Neutrophil (primary cell): ENCODE data around the gene BMPR1A.
A peak's percentile ranks its signal among the peaks of the same experiment; 100 is the strongest.

Experiments used
- H3K27ac ChIP-seq: fragments of 200-600 bp; sonication (generic); 2 replicates; pipeline ENCODE4 v1.5.1; 2016; ENCODE audit warnings: mild to moderate bottlenecking, moderate library complexity
- H3K27me3 ChIP-seq: fragments of 200-600 bp; sonication (generic); 2 replicates; pipeline ENCODE4 v1.6.0; 2016; ENCODE audit warnings: mild to moderate bottlenecking
- H3K36me3 ChIP-seq: fragments of 200-600 bp; sonication (generic); 2 replicates; pipeline ENCODE4 v1.5.1; 2017
- H3K4me1 ChIP-seq, 2 experiments: fragments of 200-600 bp in 1 of 2; sonication (generic) in 1 of 2; 1 replicate in 1 of 2; 2 replicates in 1 of 2; pipeline versions ENCODE4 v1.5.1 to v1.6.1; 2013 to 2016; ENCODE audit warnings: low read depth in 1 of 2, low read length in 1 of 2, mild to moderate bottlenecking in 1 of 2, moderate library complexity in 1 of 2; ENCODE audit not compliant: control insufficient read depth in 1 of 2, insufficient read depth in 1 of 2
- H3K4me3 ChIP-seq, 2 experiments: fragments of 200-600 bp in 1 of 2; sonication (generic) in 1 of 2; 1 replicate in 1 of 2; 2 replicates in 1 of 2; pipeline ENCODE4 v1.5.1; 2013 to 2016; ENCODE audit warnings: low read depth in 1 of 2, low read length in 1 of 2, mild to moderate bottlenecking in 1 of 2, moderate library complexity in 1 of 2
- H3K9me3 ChIP-seq: fragments of 200-600 bp; sonication (generic); 2 replicates; pipeline ENCODE4 v1.5.1; 2016
- TF ChIP-seq, protein P1 (sequence below): fragments of 200-600 bp; sonication (generic); IDR thresholded peaks from 2 replicates; pipeline ENCODE4 v1.5.1; 2016; ENCODE audit warnings: antibody characterized with exemption

The BMPR1A gene

GRCh38 chr10:86756511-86757112, at the start of gene BMPR1A:
Gene BMPR1A, plus strand, starts transcription at chr10:86756619. Its CDS starts 119,400 bp downstream, at chr10:86876019.
- Histone ChIP-seq H3K9me3 (no peaks in the 10 kb centered on the region), H3K4me1 (peaks cover 11 to 18% of the 10 kb centered on the region in 2 experiments), H3K27me3 (peaks cover 95% of the 10 kb centered on the region), H3K4me3 (peak within 1 kb of the TSS; percentile 43 to 62), H3K27ac (no peak within 1 kb of the TSS), H3K36me3 (no peaks in the 10 kb centered on the region)
- TF ChIP-seq, protein P1, sequence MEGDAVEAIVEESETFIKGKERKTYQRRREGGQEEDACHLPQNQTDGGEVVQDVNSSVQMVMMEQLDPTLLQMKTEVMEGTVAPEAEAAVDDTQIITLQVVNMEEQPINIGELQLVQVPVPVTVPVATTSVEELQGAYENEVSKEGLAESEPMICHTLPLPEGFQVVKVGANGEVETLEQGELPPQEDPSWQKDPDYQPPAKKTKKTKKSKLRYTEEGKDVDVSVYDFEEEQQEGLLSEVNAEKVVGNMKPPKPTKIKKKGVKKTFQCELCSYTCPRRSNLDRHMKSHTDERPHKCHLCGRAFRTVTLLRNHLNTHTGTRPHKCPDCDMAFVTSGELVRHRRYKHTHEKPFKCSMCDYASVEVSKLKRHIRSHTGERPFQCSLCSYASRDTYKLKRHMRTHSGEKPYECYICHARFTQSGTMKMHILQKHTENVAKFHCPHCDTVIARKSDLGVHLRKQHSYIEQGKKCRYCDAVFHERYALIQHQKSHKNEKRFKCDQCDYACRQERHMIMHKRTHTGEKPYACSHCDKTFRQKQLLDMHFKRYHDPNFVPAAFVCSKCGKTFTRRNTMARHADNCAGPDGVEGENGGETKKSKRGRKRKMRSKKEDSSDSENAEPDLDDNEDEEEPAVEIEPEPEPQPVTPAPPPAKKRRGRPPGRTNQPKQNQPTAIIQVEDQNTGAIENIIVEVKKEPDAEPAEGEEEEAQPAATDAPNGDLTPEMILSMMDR: no peak

DNA sequence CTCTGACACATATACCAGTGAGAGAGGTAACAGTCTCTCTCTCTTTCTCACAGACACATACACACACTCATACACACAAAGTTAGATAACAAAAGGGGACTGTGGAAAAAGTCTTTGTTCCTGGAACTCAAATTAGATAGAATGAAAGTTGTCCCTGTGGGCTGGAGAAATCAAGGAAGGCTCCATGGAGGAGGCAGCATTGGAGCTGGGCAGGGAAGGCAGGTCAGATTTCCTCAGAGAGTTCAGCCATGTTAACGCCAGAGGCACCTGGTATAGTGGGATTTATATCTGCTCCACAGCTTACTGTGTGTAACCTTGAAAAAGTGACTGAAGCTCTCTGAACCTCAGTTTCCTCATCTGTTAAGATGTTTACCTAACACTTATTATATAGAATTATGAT, 49.4 kb upstream of the BMPR1A start:
- peaks cover 3 to 7% of the 10 kb centered on the region in 2 experiments for H3K4me1 ChIP-seq

DNA sequence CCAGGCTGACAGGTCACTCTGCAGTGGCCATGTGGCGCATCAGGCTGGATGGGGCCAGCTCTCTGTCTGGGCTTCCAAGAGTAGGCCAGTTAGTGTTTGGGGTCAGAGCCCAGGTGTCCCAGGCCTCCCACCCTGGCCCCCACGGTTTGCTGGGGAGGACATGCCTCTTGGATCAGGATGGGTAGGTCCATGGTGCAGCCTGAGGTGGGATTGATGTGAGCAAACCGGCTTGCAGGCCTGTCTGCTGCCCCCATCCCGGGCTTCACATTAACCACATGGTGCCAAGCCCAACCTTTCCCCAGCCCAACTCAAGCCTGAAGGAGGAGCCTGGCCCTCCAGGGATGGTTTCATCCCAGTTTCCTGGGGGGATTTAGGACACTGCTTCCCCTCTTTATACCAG, 48.9 kb upstream of the BMPR1A start:
- no peaks in the 10 kb centered on the region for H3K36me3 ChIP-seq
- H3K4me3 ChIP-seq: no peak overlapping the region
- no peaks in the 10 kb centered on the region for H3K9me3 ChIP-seq
- H3K27me3 ChIP-seq: peaks cover 19% of the 10 kb centered on the region
- peaks cover 5 to 9% of the 10 kb centered on the region in 2 experiments for H3K4me1 ChIP-seq
- TF ChIP-seq, protein P1: no peak
- no peak overlapping the region for H3K27ac ChIP-seq

More for the DNA sequence above, 49.4 kb upstream of the BMPR1A start:
- H3K36me3 ChIP-seq: no peaks in the 10 kb centered on the region
- no peak overlapping the region for H3K27ac ChIP-seq
- no peaks in the 10 kb centered on the region for H3K9me3 ChIP-seq
- peaks cover 14% of the 10 kb centered on the region for H3K27me3 ChIP-seq
- H3K4me3 ChIP-seq: no peak overlapping the region
- TF ChIP-seq, protein P1: no peak

DNA sequence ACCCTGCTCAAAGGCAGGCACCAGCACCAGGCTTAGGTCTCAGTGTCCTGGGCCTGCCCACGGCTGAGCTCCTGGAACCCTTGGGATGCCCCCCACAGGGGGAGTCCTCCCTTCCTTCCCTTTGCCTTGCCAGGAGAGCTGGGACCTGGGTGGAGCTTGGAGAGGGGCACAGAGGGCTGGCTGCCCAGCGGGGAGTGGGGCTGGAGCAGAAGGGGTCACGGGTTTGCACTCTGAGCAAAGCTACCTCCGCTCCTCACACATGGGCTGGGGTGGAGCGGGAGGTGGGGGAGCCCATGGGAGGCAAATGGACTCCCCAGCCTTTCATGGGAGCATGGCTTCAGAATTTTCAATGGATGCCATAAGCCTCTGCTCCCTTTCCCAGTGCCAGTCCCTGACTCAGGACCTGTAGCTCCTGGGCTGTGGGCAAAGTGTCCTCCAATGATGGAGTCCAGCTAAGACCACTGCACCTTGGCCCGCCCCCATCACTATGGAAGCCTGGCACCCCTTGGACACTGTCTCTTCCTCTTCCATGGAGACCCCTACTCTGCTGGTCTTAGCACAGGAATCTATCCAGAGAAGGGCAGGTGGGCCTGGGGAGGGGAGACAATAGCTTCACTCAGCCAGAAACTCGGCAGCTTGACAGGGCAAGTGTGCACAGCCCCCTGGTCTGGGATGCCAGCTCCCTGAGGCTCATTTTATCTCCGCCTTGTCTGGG, 48.2 kb upstream of the BMPR1A start:
- H3K4me3 ChIP-seq: no peak overlapping the region
- peaks cover 5 to 9% of the 10 kb centered on the region in 2 experiments for H3K4me1 ChIP-seq
- peaks cover 25% of the 10 kb centered on the region for H3K27me3 ChIP-seq
- H3K27ac ChIP-seq: no peak overlapping the region
- H3K9me3 ChIP-seq: no peaks in the 10 kb centered on the region
- TF ChIP-seq, protein P1: no peak
- H3K36me3 ChIP-seq: no peaks in the 10 kb centered on the region

DNA sequence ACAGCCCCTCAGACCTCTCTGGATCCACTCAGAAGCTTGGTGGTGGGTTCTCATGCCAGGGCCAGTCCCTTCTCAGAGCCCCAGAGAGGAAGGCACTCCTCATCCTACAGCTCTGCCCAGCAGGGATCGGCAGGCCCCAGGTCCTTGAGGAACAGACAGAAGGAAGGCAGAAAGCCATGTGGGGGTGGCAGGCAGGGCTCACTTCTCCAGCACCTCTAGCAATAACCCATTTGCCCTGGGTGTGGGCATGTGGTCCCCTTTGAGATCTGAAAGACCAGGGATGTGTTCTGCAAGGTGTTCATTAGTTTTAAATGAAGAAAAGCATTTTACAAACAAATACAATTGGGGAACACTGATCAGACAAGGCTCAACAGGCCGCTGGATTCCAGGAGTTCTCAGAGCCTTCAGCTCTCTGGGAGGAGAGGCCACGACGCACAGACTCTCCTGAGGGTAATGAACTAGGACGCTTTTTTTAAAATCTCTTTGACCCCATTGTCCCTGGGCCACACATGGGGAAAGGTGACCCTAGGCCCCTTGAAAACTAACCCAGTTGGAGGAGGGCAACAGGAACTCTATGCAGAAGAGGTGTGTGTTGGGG, 47.5 kb upstream of the BMPR1A start:
- no peaks in the 10 kb centered on the region for H3K9me3 ChIP-seq
- no peak overlapping the region for H3K27ac ChIP-seq
- H3K36me3 ChIP-seq: no peaks in the 10 kb centered on the region
- H3K4me3 ChIP-seq: no peak overlapping the region
- TF ChIP-seq, protein P1: no peak
- H3K27me3 ChIP-seq: peaks cover 32% of the 10 kb centered on the region
- peaks cover 5 to 9% of the 10 kb centered on the region in 2 experiments for H3K4me1 ChIP-seq
